WERI-Rb-1 (cell line): ENCODE measurements around the gene ZNF768.

Source experiments
- DNase-seq: peaks from one replicate; pipeline ENCODE4 v3.0.0-alpha.2; 2020
- H3K27ac ChIP-seq: fragments of 250-450 bp; sonication (Bioruptor Pico); 2 replicates; pipeline ENCODE4 v1.5.1; 2020; ENCODE audit warnings: mild to moderate bottlenecking, moderate library complexity
- H3K27me3 ChIP-seq: fragments of 250-450 bp; sonication (Bioruptor Pico); 2 replicates; pipeline ENCODE4 v1.5.1; 2021; ENCODE audit warnings: mild to moderate bottlenecking, low read depth, moderate library complexity; ENCODE audit not compliant: insufficient read depth, severe bottlenecking
- H3K36me3 ChIP-seq: fragments of 250-450 bp; sonication (Bioruptor Pico); 2 replicates; pipeline ENCODE4 v1.5.1; 2020; ENCODE audit warnings: mild to moderate bottlenecking, moderate library complexity
- H3K4me3 ChIP-seq: 2 replicates; pipeline ENCODE4 v1.5.1; 2011; ENCODE audit warnings: low read depth, mild to moderate bottlenecking, control low read depth, low read length
- H3K9me3 ChIP-seq: fragments of 250-450 bp; sonication (Bioruptor Pico); 2 replicates; pipeline ENCODE4 v1.5.1; 2021; ENCODE audit warnings: mild to moderate bottlenecking, moderate library complexity; ENCODE audit not compliant: severe bottlenecking
- TF ChIP-seq, protein P1 (sequence below): IDR thresholded peaks from 2 replicates; pipeline ENCODE4 v1.5.1; 2011; ENCODE audit warnings: low read depth, mild to moderate bottlenecking, control low read depth, inconsistent platforms, low read length

ZNF768 gene

DNA sequence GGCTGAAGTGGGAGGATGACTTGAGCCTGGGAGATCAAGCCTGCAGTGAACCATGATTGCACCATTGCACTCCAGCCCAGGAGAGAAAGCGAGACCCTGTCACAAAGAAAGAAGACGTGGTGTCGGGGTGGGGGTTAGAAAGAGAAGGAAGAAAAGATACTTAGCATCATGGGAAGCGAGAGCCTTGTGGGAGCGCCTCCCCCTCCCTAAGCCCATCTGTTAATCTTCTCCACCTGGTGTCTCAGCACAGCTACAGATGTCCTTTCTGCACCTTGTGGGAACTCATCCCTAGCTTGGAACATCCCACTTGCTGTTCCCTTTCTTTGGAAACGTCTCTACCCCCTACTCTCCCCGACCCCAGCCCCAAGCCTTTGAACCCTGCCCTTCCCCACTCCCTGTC lies 39.2 kb upstream of the ZNF768 start:
- H3K27me3 ChIP-seq: no peaks in the 10 kb centered on the region
- H3K36me3 ChIP-seq: no peaks in the 10 kb centered on the region
- H3K9me3 ChIP-seq: peaks cover 4% of the 10 kb centered on the region
- H3K27ac ChIP-seq: peak overlapping the region; percentile 72
- 0 out of 2 replicates have a peak overlapping the region, but pooled peaks have one; percentile 15 for H3K4me3 ChIP-seq
- TF ChIP-seq, protein P1, sequence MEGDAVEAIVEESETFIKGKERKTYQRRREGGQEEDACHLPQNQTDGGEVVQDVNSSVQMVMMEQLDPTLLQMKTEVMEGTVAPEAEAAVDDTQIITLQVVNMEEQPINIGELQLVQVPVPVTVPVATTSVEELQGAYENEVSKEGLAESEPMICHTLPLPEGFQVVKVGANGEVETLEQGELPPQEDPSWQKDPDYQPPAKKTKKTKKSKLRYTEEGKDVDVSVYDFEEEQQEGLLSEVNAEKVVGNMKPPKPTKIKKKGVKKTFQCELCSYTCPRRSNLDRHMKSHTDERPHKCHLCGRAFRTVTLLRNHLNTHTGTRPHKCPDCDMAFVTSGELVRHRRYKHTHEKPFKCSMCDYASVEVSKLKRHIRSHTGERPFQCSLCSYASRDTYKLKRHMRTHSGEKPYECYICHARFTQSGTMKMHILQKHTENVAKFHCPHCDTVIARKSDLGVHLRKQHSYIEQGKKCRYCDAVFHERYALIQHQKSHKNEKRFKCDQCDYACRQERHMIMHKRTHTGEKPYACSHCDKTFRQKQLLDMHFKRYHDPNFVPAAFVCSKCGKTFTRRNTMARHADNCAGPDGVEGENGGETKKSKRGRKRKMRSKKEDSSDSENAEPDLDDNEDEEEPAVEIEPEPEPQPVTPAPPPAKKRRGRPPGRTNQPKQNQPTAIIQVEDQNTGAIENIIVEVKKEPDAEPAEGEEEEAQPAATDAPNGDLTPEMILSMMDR: no peak
- DNase-seq: peak; percentile 82

DNA sequence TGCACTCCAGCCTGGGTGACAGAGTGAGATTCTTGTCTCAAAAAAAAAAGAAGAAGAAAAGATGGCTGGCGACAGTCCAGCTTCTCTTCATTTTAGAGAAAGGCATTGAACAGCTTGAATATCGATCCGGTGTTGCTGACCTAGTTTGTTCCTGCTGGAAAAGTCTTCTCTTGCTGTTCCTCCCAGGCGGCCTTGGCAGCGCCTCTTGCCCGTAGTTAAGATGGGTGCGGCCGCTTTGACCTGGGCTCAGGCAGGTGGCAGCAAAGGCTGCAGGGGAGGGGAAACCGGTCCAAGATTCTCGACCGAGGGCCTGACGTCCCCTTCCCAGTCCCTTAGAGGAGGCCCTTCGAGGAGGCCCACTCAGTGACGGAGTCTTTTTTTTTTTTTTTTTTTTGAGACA lies 35.7 kb upstream of the ZNF768 start:
- no peak overlapping the region for H3K4me3 ChIP-seq
- no peaks in the 10 kb centered on the region for H3K27me3 ChIP-seq
- no peak for DNase-seq
- peaks cover 4% of the 10 kb centered on the region for H3K9me3 ChIP-seq
- TF ChIP-seq, protein P1: no peak
- no peak overlapping the region for H3K27ac ChIP-seq
- no peaks in the 10 kb centered on the region for H3K36me3 ChIP-seq

DNA sequence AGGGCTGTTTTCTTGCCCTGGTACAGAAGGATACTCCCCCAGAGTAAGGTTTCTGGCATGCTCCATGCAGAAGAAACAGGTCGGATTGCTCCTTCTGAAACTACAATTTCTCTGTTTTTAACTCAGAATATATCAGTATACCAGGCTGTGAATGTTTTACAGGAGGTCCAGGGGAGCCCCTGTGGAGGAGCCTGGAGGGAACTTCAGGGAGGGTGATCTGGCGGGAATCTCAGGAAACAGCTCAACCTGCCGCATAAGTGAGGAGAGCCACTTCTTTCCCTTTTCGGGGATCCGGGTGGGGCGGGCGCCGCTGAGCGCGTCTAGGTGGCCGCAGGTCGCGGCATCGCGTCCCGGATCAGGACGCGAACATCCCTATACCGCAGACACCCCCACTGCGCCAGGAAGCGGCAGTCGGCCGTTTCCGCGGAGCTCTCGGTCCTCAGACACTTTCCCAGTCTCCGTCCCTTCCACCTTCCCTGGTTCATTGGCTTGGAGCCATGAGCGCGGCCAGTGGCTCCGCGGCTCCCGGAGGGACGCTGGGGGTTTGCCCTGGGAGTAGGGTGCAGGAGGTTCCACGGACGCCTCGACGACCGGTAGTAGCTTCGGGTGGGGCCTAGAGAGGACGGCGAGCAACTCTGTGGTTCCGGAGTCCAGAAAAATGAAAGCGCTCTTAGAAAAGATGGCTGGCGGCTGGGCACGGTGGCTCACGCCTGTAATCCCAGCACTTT lies 34.9 kb upstream of the ZNF768 start:
- H3K36me3 ChIP-seq: no peaks in the 10 kb centered on the region
- peaks cover 4% of the 10 kb centered on the region for H3K9me3 ChIP-seq
- TF ChIP-seq, protein P1: no peak
- no peak overlapping the region for H3K4me3 ChIP-seq
- H3K27me3 ChIP-seq: no peaks in the 10 kb centered on the region
- no peak overlapping the region for H3K27ac ChIP-seq
- no peak for DNase-seq

DNA sequence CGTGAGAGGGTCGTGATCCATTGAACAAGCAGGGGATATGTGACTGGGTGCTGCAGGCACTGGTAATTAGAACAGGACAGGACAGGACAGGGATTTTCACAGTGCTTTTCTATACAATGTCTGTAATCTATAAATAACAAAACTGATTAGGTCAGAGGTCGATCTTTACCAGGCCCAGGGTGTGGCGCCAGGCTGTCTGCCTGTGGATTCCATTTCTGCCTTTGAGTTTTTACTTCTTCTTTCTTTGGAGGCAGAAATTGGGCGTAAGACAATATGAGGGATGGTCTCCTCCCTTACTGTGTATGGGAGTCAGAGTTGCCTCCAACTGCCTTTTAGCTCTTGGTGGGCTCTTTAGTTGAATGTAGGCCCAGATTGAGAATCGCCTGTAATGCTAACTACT lies 33.3 kb upstream of the ZNF768 start:
- H3K4me3 ChIP-seq: no peak overlapping the region
- H3K9me3 ChIP-seq: peaks cover 4% of the 10 kb centered on the region
- DNase-seq: no peak
- TF ChIP-seq, protein P1: no peak
- H3K36me3 ChIP-seq: peaks cover 5% of the 10 kb centered on the region
- H3K27me3 ChIP-seq: no peaks in the 10 kb centered on the region
- H3K27ac ChIP-seq: peak overlapping the region; percentile 90

DNA sequence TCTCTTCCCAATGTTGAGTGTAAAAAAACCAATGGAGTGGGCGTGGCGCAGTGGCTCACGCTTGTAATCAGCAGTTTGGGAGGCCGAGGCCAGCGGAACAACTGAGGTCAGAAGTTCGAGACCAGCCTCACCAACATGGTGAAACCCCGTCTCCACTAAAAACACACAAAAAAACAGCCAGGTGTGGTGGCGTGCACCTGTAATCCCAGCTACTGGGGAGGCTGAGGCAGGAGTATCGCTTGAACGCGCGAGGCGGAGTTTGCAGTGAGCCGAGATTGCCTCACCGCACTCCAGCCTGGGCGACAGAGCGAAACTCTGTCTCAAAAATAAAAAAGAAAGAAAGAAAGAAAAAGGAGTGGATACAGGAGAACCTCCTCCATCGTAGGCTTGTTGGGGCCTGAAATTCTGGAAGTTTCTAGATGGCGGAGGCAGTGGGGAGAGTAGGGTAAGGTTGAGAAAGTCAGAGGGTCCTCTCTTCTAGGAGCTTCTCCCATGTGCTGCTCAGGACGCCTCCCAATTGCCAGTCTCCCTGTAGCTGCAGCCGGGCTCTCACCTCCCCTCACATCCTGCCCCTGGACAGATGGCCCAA lies 32.5 kb upstream of the ZNF768 start:
- H3K9me3 ChIP-seq: peaks cover 4% of the 10 kb centered on the region
- TF ChIP-seq, protein P1: no peak
- no peak overlapping the region for H3K4me3 ChIP-seq
- peaks cover 10% of the 10 kb centered on the region for H3K36me3 ChIP-seq
- H3K27ac ChIP-seq: peak overlapping the region; percentile 90
- H3K27me3 ChIP-seq: no peaks in the 10 kb centered on the region
- DNase-seq: no peak
